ENCODE results near the gene SRGAP1.

GRCh38 chr12:64019654-64020053 lies 175.2 kb downstream of the SRGAP1 start:
- TF ChIP-seq CTCF (IDR thresholded peaks at IDR 0.05) (no peak), POLR2A (IDR thresholded peaks at IDR 0.05) (no peak), EP300 (IDR thresholded peaks at IDR 0.05) (no peak)
